Left ventricle myocardium inferior (tissue), 1 donor: ENCODE data around the gene ETAA1. TPM values are rescaled to one million over a fixed set of nuclear protein-coding genes. Genes with fewer than 3 reads are reported as not detected.
A peak's percentile ranks its signal among the peaks of the same experiment; 100 is the strongest.

Experiments
- DNase-seq: peaks from one replicate; pipeline ENCODE4 v3.0.0-alpha.2; 2020
- H3K27ac ChIP-seq: fragments of 200-600 bp; replicated peaks from 2 replicates; pipeline ENCODE4 v1.8.0; 2021
- H3K27me3 ChIP-seq: fragments of 200-600 bp; 2 replicates; pipeline ENCODE4 v1.8.0; 2021; ENCODE audit warnings: low read depth
- H3K36me3 ChIP-seq: fragments of 200-600 bp; 2 replicates; pipeline ENCODE4 v1.8.0; 2021
- H3K4me1 ChIP-seq: fragments of 200-600 bp; 2 replicates; pipeline ENCODE4 v1.8.0; 2021
- H3K4me3 ChIP-seq: fragments of 200-600 bp; 2 replicates; pipeline ENCODE4 v1.8.0; 2021; ENCODE audit warnings: mild to moderate bottlenecking, moderate library complexity
- H3K9me3 ChIP-seq: fragments of 200-600 bp; replicated peaks from 2 replicates; pipeline ENCODE4 v1.8.0; 2021
- CTCF ChIP-seq: fragments of 200-600 bp; IDR thresholded peaks from 2 replicates; pipeline ENCODE4 v1.8.0; 2021; ENCODE audit warnings: antibody characterized with exemption, mild to moderate bottlenecking, borderline replicate concordance
- intact Hi-C: fragments of 100-400 bp; cut with micrococcal nuclease; formaldehyde crosslinking; loops from one replicate; pipeline ENCODE4 v1.11.0; 2022
- total RNA-seq: library from RNA; stranded (reverse); fragmentation: NEBNext Ultra II Directional; extraction: Animal tissue kit (Norgen Biotek cat#: 25700); gene quantifications from one replicate; pipeline ENCODE4 v1.2.1, GENCODE V29; 2021
- donor health status: DM: no; HTN: yes; CAD: no; lungs with severe emphysema.

The ETAA1 gene
- total RNA-seq, 1 donor from 2014 or later: 4.3 TPM

DNA sequence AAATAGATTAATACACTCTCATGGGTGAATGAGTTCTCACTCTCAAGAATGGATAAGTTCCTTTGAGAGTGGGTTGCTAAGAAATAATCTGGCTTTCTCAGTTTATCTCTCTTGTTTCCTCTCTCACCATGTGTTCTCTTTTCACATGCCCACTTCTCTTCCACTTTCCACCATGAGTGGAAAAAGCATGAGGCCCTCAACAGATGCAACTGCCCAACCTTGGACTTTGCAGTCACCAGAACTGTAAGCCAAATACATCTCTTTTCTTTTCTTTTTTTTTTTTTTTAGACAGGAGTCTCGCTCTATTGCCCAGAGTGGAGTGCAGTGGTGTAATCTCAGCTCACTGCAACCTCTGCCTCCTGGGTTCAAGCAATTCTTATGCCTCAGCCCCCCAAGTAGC, 18.1 kb upstream of the ETAA1 start:
- TF ChIP-seq CTCF: no peak
- Histone ChIP-seq H3K27ac (no peak overlapping the region), H3K36me3 (no peaks in the 10 kb centered on the region), H3K27me3 (no peaks in the 10 kb centered on the region), H3K4me3 (no peak overlapping the region), H3K4me1 (no peaks in the 10 kb centered on the region), H3K9me3 (peaks cover 9% of the 10 kb centered on the region)
- intact Hi-C loops: no loop called here
- DNase-seq: no peak

GRCh38 chr2:67384123-67384822, 12.9 kb upstream of the ETAA1 start:
- peaks cover 4% of the 10 kb centered on the region for H3K9me3 ChIP-seq
- H3K27me3 ChIP-seq: no peaks in the 10 kb centered on the region
- intact Hi-C loops: no loop called here
- H3K27ac ChIP-seq: no peak overlapping the region
- H3K36me3 ChIP-seq: no peaks in the 10 kb centered on the region
- no peak for DNase-seq
- H3K4me1 ChIP-seq: no peaks in the 10 kb centered on the region
- no peak for TF ChIP-seq CTCF
- no peak overlapping the region for H3K4me3 ChIP-seq

DNA sequence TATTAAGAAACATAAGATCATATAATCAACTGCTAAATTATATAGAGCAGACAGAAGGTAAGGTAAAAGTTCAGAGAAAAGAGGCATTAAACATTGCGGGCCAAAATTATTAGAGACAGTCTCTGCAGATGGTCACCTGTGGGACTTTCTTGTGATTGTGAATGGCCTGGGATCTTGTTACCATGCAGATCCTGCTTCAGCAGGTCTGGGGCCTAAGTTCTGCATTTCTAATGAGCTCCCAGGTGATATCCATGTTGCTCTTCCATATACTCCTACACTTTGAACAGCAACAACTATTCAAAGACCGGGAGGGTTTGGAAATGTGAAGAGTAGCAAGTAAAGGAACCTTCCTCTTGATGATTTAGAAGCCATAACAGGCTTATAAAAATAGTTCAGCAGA, 8.5 kb upstream of the ETAA1 start:
- peak overlapping the region; percentile 42 for H3K27ac ChIP-seq

GRCh38 chr2:67389286-67389685, 7.8 kb upstream of the ETAA1 start:
- intact Hi-C loops: no loop called here
- H3K4me1 ChIP-seq: no peaks in the 10 kb centered on the region
- no peaks in the 10 kb centered on the region for H3K9me3 ChIP-seq
- no peaks in the 10 kb centered on the region for H3K36me3 ChIP-seq
- TF ChIP-seq CTCF: no peak
- no peak overlapping the region for H3K4me3 ChIP-seq
- peak overlapping the region; percentile 24 for H3K27ac ChIP-seq
- no peak for DNase-seq
- H3K27me3 ChIP-seq: no peaks in the 10 kb centered on the region

More for the DNA sequence above, 8.5 kb upstream of the ETAA1 start:
- H3K4me1 ChIP-seq: no peaks in the 10 kb centered on the region
- no peaks in the 10 kb centered on the region for H3K27me3 ChIP-seq
- H3K4me3 ChIP-seq: no peak overlapping the region
- intact Hi-C loops: no loop called here
- no peak for TF ChIP-seq CTCF
- DNase-seq: no peak
- no peaks in the 10 kb centered on the region for H3K9me3 ChIP-seq
- H3K36me3 ChIP-seq: no peaks in the 10 kb centered on the region

GRCh38 chr2:67389788-67390187, 7.3 kb upstream of the ETAA1 start:
- Histone ChIP-seq H3K36me3 (no peaks in the 10 kb centered on the region), H3K4me1 (no peaks in the 10 kb centered on the region), H3K27me3 (no peaks in the 10 kb centered on the region), H3K9me3 (no peaks in the 10 kb centered on the region), H3K4me3 (no peak overlapping the region), H3K27ac (peak overlapping the region; percentile 24)
- DNase-seq: no peak
- intact Hi-C loops: no loop called here
- TF ChIP-seq CTCF: no peak
